CD14-positive monocyte (primary cell): ENCODE data around the gene ACACB. TPM values are rescaled to one million over a fixed set of nuclear protein-coding genes. Genes with fewer than 3 reads are reported as not detected.

Source experiments
- DNase-seq, 3 donors: peaks; one replicate each; pipeline ENCODE4 v3.0.0-alpha.2; 2011 to 2022
- H2AFZ ChIP-seq: 2 replicates; pipeline ENCODE4 v1.6.0; 2012; ENCODE audit warnings: mild to moderate bottlenecking, low read depth, low read length, inconsistent platforms; ENCODE audit not compliant: insufficient read depth, poor library complexity, severe bottlenecking
- H3K27ac ChIP-seq, 2 donors: 1 replicate in 1 of 2; 2 replicates in 1 of 2; pipeline ENCODE4 v1.5.1; 2012 to 2013; ENCODE audit warnings: low read length in 2 of 2, control low read depth in 1 of 2, inconsistent platforms in 1 of 2, low read depth in 1 of 2, mild to moderate bottlenecking in 1 of 2
- H3K27me3 ChIP-seq, 2 donors: one replicate each; pipeline versions ENCODE4 v1.6.0 to v1.6.1; 2011 to 2013; ENCODE audit warnings: low read length in 2 of 2; ENCODE audit not compliant: control insufficient read depth in 2 of 2, insufficient read depth in 2 of 2
- H3K36me3 ChIP-seq, 2 donors: replicated peaks in 1 of 2; 1 replicate in 1 of 2; 2 replicates in 1 of 2; pipeline versions ENCODE4 v1.5.1 to v1.6.1; 2012 to 2013; ENCODE audit warnings: low read length in 2 of 2, control low read depth in 1 of 2, inconsistent platforms in 1 of 2, mild to moderate bottlenecking in 1 of 2; ENCODE audit not compliant: insufficient read depth in 2 of 2, control insufficient read depth in 1 of 2
- H3K4me1 ChIP-seq, 2 donors: 1 replicate in 1 of 2; 2 replicates in 1 of 2; pipeline versions ENCODE4 v1.5.1 to v1.6.1; 2012 to 2013; ENCODE audit warnings: low read length in 2 of 2, control low read depth in 1 of 2, inconsistent platforms in 1 of 2, mild to moderate bottlenecking in 1 of 2, moderate library complexity in 1 of 2; ENCODE audit not compliant: insufficient read depth in 2 of 2, control insufficient read depth in 1 of 2
- H3K4me2 ChIP-seq: replicated peaks from 2 replicates; pipeline ENCODE3; 2012; ENCODE audit warnings: low read length, moderate library complexity, mild to moderate bottlenecking; ENCODE audit not compliant: poor library complexity, severe bottlenecking; ENCODE audit errors: extremely low read depth
- H3K4me3 ChIP-seq, 3 experiments: fragments of 200-600 bp in 1 of 3; sonication (generic) in 1 of 3; replicated peaks in 1 of 3; 1 replicate in 2 of 3; 2 replicates in 1 of 3; pipeline ENCODE4 v1.5.1; 2011 to 2013; ENCODE audit warnings: low read length in 3 of 3, mild to moderate bottlenecking in 3 of 3, control low read depth in 2 of 3, low read depth in 2 of 3, inconsistent platforms in 1 of 3, moderate library complexity in 1 of 3
- H3K79me2 ChIP-seq: 2 replicates; pipeline ENCODE4 v1.6.0; 2012; ENCODE audit warnings: mild to moderate bottlenecking, control low read depth, inconsistent platforms, low read length, moderate library complexity; ENCODE audit not compliant: insufficient read depth
- H3K9ac ChIP-seq: 2 replicates; pipeline ENCODE4 v1.6.0; 2017; ENCODE audit warnings: low read length, mild to moderate bottlenecking; ENCODE audit not compliant: insufficient read depth, poor library complexity, severe bottlenecking
- H3K9me3 ChIP-seq, 2 donors: replicated peaks in 1 of 2; 1 replicate in 1 of 2; 2 replicates in 1 of 2; pipeline versions ENCODE4 v1.5.1 to v1.6.1; 2012 to 2013; ENCODE audit warnings: low read length in 2 of 2, control low read depth in 1 of 2; ENCODE audit not compliant: control insufficient read depth in 1 of 2, insufficient read depth in 1 of 2
- H4K20me1 ChIP-seq: 2 replicates; pipeline ENCODE4 v1.6.0; 2012; ENCODE audit warnings: mild to moderate bottlenecking, low read length, control low read depth, moderate library complexity; ENCODE audit not compliant: insufficient read depth
- H3K27ac Mint-ChIP-seq, 7 donors: one replicate each; pipeline ENCODE4 v1.8.0; 2020; ENCODE audit warnings: mild to moderate bottlenecking in 7 of 7, mixed read lengths in 7 of 7, moderate library complexity in 6 of 7, inconsistent platforms in 2 of 7
- H3K27me3 Mint-ChIP-seq, 3 donors: one replicate each; pipeline ENCODE4 v1.8.0; 2021 to 2022; ENCODE audit warnings: low read depth in 3 of 3, mild to moderate bottlenecking in 3 of 3, mixed read lengths in 3 of 3, moderate library complexity in 3 of 3, inconsistent platforms in 1 of 3
- H3K36me3 Mint-ChIP-seq, 2 donors: one replicate each; pipeline ENCODE4 v1.8.0; 2020; ENCODE audit warnings: mixed read lengths in 2 of 2, inconsistent platforms in 1 of 2, mild to moderate bottlenecking in 1 of 2
- H3K4me1 Mint-ChIP-seq: one replicate; pipeline ENCODE4 v1.8.0; 2020; ENCODE audit warnings: mild to moderate bottlenecking, mixed read lengths
- H3K4me3 Mint-ChIP-seq, 2 donors: one replicate each; pipeline ENCODE4 v1.8.0; 2020; ENCODE audit warnings: mild to moderate bottlenecking in 2 of 2, mixed read lengths in 2 of 2, moderate library complexity in 1 of 2
- H3K9me3 Mint-ChIP-seq, 7 donors: one replicate each; pipeline ENCODE4 v1.8.0; 2020 to 2022; ENCODE audit warnings: mixed read lengths in 7 of 7, mild to moderate bottlenecking in 6 of 7, moderate library complexity in 6 of 7, inconsistent platforms in 2 of 7
- CTCF ChIP-seq: fragments of 200-600 bp; IDR thresholded peaks from one replicate; pipeline ENCODE4 v1.8.0; 2022; ENCODE audit warnings: antibody characterized with exemption, mild to moderate bottlenecking
- WGBS: methylation state at CpG from one replicate; pipeline ENCODE4 v1.1.5; 2013; ENCODE audit warnings: missing lambda C conversion rate; ENCODE audit not compliant: insufficient coverage; 5-methylcytosine and 5-hydroxymethylcytosine counted together
- intact Hi-C, 2 donors: fragments of 100-400 bp; cut with micrococcal nuclease; formaldehyde crosslinking; loops; one replicate each; pipeline versions ENCODE4 v1.15.0 to v1.15.1; 2023
- polyA plus RNA-seq, 3 donors: library from polyadenylated mRNA; depleted of rRNA in 1 of 3; unstranded in 2 of 3; stranded (reverse) in 1 of 3; fragments of 300-500 nt in 2 of 3; fragments of >200 nt in 1 of 3; fragmentation: Illumina TruSeq in 2 of 3; gene quantifications; 1 replicate in 2 of 3; 2 replicates in 1 of 3; pipeline ENCODE4 v1.2.3, GENCODE V29; 2012 to 2021

The ACACB gene
- polyA plus RNA-seq, 3 donors, result 0.14 to 5.0 (median 1.9) TPM

DNA sequence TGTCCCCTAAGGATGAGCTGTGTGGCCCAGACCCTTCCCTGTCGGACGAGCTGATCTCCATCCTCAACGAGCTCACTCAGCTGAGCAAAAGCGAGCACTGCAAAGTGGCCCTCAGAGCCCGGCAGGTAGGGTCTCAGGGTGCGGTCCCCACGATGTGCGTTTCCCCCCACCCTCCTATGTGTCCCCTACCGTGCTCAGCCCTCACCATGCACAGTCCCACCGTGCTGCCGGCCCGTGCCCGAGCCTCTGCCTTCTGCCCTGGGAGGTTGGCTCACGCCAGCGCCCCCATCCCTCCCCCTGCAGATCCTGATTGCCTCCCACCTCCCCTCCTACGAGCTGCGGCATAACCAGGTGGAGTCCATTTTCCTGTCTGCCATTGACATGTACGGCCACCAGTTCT lies 106.1 kb downstream of the ACACB start:
- WGBS, result 97% methylated on average over 17 of the region's 18 CpGs
- peaks cover 16 to 27% of the 10 kb centered on the region in 2 donors for H3K36me3 Mint-ChIP-seq
- Histone ChIP-seq H2AFZ (no peak overlapping the region), H3K4me3 (no peak overlapping the region), H3K9ac (no peak overlapping the region), H3K36me3 (peaks cover 0 to 5% of the 10 kb centered on the region in 2 donors), H4K20me1 (no peaks in the 10 kb centered on the region), H3K27ac (no peak overlapping the region), H3K27me3 (no peaks in the 10 kb centered on the region), H3K4me1 (no peaks in the 10 kb centered on the region), H3K79me2 (no peaks in the 10 kb centered on the region), H3K4me2 (no peak overlapping the region), H3K9me3 (no peaks in the 10 kb centered on the region)
- H3K4me3 Mint-ChIP-seq, result no peak overlapping the region
- TF ChIP-seq CTCF, result no peak
- peaks cover 0 to 2% (median 2%) of the 10 kb centered on the region in 3 donors for H3K27me3 Mint-ChIP-seq
- peak overlapping the region in 2 of 7 donors; percentile 21 to 51 for H3K27ac Mint-ChIP-seq
- DNase-seq, result no peak
- H3K9me3 Mint-ChIP-seq, result no peaks in the 10 kb centered on the region
- intact Hi-C loops, result no loop called here
- no peaks in the 10 kb centered on the region for H3K4me1 Mint-ChIP-seq

GRCh38 chr12:109223211-109223610 lies 106.8 kb downstream of the ACACB start:
- Histone ChIP-seq H3K79me2 (no peaks in the 10 kb centered on the region), H3K4me3 (no peak overlapping the region), H4K20me1 (no peaks in the 10 kb centered on the region), H3K27me3 (no peaks in the 10 kb centered on the region), H3K27ac (no peak overlapping the region), H3K36me3 (peaks cover 0 to 5% of the 10 kb centered on the region in 2 donors), H2AFZ (no peak overlapping the region), H3K9ac (no peak overlapping the region), H3K4me2 (no peak overlapping the region), H3K9me3 (no peaks in the 10 kb centered on the region), H3K4me1 (no peaks in the 10 kb centered on the region)
- intact Hi-C loops, result no loop called here
- Mint-ChIP-seq H3K27me3 (peaks cover 0 to 2% (median 0%) of the 10 kb centered on the region in 3 donors), H3K27ac (no peak overlapping the region), H3K4me1 (no peaks in the 10 kb centered on the region), H3K4me3 (no peak overlapping the region), H3K9me3 (no peaks in the 10 kb centered on the region), H3K36me3 (peaks cover 17 to 30% of the 10 kb centered on the region in 2 donors)
- no peak for DNase-seq
- TF ChIP-seq CTCF, result no peak
- 93% methylated on average over 6 of the region's 10 CpGs for WGBS
